Hematopoietic multipotent progenitor cell treated with erythropoietin and hydrocortisone succinate and interleukin-3 and kit ligand, for 15 days (in vitro differentiated cells): ENCODE results near the gene GATA3.
"Not testable (repeated sequence)": the region's sequence is repeated elsewhere in the genome, so short reads cannot be mapped to it uniquely, and the experiment has no call there.

Experiments
- DNase-seq: peaks from one replicate; pipeline ENCODE4 v3.0.0-alpha.2; 2015; ENCODE audit warnings: low spot score

GATA3 gene

DNA sequence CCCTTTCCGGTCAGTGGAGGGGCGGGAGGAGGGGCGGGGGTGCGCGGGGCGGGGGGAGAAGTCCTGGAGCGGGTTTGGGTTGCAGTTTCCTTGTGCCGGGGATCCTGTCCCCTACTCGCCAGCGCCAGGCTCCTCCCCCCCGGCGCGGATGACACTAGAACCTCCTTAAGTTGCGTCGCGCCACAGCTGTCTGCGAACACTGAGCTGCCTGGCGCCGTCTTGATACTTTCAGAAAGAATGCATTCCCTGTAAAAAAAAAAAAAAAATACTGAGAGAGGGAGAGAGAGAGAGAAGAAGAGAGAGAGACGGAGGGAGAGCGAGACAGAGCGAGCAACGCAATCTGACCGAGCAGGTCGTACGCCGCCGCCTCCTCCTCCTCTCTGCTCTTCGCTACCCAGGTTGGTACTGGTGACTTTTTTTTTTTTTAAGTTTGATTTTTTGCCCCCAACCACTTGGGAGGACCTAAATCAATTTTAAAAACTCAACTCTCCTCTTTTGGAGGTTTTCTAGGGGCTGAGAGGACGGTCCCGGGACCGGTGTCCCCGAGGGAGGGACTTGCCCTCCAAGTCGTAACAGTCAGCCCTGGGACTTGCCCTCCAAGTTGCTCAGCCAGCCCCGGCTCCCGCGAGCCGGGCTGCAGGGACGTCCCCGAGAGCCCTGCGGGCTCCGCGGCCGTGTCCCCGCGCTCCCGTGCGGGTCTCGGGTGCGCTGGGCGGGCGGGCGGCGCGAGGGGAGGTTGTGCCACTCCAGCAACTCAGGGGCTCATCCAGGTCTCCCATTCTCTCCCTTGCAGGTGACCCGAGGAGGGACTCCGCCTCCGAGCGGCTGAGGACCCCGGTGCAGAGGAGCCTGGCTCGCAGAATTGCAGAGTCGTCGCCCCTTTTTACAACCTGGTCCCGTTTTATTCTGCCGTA, at the start of gene GATA3:
GATA3 (plus strand) TSS at position 195 of the 914 bp plus-strand sequence. CDS start 968 bp downstream, outside the sequence.
- no peak for DNase-seq

DNA sequence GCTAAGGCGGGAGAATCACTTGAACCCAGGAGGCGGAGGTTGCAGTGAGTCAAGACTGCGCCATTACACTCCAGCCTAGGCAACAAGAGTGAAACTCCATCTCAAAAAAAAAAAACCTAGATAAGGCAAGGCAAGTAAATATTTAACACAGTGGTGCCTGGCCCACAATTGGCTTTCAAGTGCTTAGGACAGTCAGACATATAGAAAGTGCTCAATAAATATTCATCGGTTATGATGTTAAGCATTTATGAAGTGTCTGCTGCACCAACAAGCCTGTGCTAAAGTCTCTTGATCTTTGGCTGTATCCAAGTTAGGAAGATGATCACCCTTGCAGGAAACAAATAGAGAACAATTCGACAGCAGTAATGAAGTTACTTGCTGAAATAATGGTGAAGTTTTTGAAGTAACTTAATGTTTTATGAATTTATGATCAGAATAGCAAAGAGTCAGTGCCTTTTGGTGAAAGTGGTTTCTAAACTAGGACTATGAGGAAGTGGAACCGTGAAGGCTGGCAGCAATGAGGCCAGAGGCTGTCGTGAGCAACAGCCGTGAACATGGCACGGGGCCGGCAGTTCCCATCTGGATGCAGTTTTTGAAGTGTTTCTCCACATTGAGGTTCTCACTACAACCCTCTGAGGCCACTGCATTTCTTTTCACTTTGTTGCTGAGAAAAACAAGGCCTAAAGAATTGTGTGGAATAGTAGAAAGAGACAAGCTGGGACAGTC, 48.1 kb upstream of the GATA3 start:
- DNase-seq, result no peak

DNA sequence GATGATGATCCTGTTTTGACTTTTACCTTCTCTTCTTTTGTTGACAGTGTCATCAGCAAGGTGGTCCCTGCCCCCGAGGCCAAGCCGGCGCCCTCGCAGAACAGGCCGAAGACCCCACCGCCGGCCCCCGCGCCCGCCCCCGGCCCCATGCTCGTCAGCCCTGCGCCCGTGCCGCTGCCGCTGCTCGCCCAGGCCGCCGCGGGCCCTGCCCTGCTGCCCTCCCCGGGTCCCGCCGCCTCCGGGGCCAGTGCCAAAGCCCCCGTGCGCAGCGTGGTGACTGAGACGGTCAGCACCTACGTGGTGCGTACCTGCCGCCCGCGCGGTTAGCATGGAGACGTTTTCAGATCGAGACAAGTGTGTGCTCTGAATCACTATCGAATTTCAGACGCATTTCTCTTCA, 45.5 kb upstream of the GATA3 start:
- no peak for DNase-seq

DNA sequence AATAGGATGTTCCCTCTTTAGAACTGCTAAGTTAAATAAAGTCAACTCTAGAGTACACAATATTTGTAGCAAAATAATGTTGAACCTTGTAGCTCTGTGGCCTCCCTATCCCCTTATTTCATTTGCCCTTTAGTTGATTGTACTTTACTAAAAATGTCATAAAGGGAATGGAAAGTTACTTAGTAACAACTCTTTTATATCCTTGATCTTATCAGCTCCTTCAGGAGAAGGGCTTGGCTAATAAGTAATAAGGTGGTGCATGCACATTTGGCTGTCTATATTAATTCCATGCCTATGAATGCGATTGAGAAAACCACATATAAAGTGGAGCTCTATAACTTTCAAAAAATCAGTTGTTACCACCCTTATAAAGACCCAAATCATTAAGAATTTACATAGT, 41.5 kb upstream of the GATA3 start:
- DNase-seq, result no peak

DNA sequence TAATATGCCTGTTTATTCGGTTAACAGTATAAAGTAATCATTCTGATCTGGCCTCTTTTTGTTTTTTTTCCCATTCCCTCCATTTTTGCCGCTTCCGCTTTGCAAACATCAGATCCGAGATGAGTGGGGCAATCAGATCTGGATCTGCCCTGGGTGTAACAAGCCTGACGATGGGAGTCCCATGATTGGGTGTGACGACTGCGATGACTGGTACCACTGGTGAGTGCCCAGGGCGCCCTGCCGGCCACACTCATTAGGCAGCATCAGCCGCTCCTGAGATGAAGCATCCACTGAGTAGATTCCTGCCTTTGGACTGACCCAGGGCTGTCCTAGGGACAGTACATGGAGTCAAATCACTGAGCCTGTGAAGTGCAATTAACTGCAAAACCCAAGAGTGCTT, 40.9 kb upstream of the GATA3 start:
- no peak for DNase-seq

DNA sequence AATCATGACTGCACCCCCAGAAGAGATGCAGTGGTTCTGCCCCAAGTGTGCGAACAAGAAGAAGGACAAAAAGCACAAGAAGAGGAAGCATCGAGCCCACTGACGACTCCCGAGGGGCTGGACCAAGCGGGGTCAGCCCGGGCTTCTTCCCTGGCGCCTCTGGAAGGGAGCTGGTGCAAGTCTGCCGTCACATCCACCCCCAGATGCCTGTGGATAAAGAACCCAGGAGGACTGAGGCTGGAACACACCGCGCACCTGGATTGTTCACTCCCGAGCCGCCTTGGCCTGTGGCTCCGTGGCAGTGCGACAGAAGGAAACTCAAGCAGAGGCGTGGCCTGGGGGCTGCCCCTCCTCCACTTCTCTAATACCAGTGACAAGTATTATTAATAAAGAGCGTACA, 39.8 kb upstream of the GATA3 start:
- DNase-seq, result no peak

DNA sequence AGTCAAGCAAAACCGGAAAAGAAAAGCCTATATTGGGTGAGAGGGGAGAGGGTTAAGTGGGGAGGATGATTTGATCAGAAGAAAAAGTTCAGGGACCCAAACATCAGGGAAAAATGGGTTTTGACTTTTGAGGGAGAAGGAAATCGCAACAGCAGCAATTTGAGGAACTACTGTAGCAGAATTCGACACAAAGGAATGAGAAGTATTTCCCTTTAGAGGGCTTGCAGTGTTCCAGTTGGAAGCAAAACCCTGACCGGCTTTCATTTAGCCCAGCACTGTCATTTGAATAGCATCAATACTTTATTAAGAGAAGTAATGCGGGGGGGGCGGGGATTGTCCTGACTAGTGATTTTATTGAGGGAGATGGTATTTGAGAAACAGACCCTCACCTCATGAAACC, 37.2 kb upstream of the GATA3 start:
- DNase-seq, result no peak

DNA sequence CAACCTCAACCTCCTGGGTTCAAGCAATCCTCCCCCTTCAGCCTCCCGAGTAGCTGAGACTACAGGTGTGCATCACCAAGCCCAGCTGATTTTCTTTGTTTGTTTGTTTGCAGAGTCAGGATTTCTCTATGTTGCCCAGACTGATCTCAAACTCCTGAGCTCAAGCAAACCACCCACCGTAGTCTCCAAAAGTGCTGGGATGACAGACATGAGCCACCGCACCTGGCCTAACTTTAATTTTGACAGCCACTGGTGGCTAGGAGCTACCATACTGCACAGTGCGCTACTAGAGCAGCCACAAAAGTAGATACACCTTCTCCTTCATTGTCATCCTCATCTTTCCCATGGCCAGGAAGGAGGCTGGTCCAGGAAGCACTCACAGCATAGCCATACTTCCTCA, 31.2 kb upstream of the GATA3 start:
- DNase-seq, result no peak

DNA sequence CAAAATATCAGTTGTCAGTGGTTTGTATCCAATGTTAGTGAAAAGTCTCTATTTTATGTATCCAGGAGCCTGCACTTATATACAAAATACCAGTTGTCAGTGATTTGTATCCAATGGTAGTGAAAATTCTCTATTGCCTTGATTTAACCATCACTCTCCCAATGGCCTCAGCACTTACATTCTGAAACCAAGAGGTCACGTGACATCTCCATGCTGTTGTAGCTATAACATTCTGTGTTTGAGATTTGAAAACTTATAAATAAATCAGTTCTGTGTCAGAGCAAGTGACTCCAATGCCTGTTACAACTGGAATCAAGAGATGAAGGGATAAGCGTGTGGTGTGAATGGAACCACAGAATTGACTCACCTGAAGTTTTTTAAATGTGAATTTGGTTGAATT, 30.6 kb upstream of the GATA3 start:
- no peak for DNase-seq

DNA sequence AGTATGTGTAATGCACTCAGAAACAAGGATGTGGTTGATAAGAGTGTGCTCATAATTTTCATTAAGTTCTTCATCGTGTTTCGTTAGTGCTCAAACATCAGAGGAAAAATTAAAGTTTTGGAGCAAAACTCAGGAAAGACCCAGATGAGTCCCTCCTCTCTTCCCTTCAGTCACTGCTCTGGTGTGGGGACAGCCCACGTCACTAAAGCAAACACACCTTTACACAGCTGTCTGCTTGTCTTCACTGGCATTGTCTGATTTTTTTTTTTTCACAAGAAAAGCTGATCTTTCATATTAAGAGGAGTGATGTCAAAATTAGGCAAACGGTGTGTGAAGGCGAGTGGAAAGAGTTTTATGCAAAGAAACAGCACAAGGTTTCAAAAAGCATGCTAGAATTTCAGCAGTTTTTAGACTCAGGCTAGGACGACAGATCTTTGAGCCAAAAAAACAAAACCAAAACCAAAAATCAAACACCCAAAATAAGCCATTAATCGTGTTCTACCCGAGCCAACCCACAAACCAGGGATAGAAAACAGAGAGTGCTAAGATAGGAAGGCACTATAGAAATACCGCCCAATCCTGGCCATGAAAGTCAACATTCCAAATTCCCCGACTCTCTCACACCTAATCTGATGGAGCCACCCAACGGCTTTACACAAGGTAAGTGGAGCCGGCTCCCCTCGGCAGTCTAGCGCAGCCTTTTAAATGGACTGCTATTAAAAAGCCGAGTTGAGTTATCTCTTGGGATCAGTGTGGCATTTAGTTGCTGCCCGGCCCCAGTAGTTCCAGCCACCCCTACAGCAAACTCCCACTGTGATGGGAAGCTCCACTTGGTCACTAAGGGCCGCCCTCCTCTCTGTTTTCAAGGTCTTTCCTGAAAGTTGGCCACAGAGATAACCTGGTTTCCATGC, 27.9 kb upstream of the GATA3 start:
- no peak for DNase-seq

DNA sequence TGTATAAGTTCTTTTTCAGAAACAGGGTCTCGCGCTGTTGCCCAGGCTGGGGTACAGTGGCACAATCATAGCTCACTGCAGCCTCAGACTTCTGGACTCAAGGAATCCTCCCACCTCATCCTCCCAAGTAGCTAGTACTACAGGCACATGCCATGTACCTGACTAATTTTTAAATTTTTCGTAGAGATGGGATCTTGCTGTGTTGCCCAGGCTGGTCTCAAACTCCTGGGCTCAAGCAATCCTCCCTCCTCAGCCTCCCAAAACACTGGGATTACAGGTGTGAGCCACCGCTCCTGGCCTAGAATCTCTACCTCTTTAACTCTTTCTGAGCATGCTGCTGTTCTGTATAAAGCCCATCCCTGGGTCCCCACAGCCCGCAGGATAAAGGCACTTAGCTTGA, 23.3 kb upstream of the GATA3 start:
- not testable (repeated sequence) for DNase-seq

DNA sequence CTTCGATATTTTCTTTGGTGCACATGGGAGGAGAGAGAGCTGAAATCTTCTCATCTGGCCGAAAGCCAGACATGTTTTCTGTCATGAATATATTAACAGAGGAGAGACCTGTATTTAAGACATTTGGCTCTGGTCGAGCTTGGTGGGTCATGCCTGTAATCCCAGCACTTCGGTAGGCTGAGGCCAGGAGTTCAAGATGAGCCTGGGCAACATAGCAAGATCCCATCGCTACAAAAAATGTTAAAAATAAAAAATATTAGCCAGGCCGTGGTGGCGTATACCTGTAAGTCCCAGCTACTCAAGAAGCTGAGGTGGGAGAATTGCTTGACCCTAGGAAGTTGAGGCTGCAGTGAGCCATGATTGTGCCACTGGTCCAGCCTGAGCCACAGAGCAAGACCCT, 21.9 kb upstream of the GATA3 start:
- no peak for DNase-seq

DNA sequence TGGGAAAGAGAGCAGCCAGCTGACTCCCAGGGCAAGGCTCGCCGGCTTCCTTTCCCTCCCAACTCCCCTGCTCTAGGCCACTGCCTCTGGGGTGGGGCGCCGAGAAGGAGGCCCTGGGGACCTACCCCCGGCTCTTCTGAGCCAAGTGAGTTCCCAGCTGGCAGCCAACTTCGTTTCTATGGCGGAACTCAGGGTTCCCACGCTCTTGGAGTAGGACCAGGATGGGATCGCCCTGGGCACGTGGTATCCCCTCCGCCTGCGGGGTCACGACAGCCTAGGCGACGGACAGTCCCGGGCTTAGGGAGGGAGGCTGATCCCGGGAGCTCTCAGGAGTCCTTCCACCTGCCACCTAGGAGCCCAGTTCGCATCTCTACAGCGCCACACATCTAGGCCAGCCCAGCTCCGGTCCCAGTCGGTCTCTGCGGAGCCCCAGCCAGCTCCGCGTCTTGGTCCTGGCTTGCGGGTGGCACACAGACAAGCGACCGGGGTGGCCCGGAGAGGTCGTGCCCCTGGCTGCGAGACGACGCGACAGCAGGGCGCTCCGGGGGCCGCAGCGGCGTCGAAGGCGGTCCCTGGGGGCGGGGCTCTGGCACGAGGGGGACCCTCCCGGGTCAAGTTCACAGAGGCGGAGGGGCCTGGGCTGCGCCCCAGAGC, 20.5 kb upstream of the GATA3 start:
- DNase-seq, result no peak

DNA sequence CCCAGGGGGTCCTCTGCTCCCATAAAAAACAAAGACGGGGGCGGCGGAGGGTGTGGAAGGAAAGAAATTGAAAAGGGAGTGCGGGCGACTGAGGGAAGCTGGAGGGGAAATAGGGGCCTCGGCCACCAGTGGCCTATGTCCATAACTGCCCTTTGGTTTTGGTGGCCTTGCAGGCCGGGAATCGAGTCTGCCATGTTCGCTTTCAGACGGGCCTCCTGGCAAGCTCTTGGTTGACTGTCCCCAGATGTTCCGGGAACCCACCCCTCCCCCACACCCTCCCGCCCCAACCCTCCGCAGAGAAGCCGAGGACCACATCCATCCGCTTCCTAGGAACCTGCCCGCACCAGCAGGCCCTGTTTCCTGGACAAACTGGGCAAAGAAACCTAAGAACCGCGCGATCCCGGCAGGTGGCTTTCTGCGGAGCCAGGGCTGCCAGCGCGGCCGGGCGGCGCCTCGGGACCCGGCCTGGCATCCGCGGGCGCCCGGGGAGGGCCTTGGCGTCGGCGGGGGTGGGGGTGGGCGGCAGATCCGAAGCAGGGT, 20.0 kb upstream of the GATA3 start:
- no peak for DNase-seq

DNA sequence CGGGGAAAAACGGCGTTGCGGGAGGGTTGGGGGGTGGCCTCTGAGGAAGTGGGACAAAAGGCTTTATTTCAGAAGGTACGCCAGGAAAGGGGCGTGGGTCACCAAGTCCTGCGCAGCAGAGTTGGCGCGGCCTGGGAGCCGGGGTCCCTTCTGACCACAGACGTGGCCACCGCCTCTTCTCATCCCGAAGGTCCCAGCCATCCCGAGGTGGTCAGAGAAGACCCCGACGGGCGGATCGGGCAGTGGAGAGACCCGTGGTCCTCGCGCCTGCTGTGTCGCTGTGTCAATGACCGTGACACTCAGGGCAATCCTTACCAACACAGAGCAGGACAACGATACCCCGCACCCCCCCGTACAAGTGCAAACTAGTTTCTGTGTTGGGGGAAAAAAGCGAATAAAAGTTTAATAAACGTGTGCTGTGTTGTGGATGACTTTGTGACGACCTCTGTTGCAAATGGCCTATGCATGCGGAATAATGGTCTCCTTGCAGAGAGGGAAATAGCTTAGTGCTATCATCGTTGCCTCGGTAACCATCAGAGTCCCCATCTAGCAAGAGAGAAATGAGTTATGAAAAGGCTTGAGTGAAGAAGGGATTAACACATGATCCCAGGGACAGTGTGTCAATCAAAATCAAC, 19.4 kb upstream of the GATA3 start:
- no peak for DNase-seq

DNA sequence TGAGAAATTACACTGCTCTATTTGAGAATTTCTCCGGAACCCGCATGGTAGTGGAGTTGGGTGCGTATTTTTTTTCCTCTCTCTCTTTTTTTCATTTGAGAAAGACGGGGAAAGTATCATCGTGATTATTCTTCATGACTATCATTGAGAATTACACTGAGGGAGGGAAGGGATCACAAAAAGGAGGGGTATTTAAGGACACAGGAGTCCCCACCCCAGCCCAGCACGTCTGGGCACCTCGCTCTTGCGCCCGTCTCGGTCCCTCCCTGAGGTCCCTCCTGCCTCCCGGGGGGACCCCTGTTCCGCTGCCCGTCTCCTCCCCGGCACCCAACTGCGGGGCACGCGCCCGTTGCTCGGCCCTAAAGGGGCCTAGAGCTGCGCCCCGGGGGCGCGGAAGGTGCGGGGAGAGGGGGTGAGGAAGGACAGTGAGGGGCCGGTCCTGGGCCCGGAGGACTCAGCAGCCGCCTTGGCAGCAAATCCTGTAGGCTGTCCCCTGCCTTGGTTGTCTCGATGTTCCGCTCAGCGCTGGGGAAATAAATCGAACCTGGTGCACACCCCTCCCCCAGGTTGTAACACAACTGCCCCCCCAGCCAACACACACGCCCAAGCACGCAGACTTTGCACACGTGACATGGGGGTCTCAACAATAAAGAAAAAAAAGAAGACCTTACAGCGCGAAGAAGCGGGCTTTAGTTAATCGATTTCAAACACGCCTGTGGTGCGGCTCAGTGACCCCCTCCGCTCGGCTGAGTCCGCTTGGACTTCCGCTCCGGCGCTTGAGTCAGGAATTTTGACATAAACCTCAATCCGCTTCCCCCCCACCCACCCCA, 18.6 kb upstream of the GATA3 start:
- DNase-seq, result no peak

DNA sequence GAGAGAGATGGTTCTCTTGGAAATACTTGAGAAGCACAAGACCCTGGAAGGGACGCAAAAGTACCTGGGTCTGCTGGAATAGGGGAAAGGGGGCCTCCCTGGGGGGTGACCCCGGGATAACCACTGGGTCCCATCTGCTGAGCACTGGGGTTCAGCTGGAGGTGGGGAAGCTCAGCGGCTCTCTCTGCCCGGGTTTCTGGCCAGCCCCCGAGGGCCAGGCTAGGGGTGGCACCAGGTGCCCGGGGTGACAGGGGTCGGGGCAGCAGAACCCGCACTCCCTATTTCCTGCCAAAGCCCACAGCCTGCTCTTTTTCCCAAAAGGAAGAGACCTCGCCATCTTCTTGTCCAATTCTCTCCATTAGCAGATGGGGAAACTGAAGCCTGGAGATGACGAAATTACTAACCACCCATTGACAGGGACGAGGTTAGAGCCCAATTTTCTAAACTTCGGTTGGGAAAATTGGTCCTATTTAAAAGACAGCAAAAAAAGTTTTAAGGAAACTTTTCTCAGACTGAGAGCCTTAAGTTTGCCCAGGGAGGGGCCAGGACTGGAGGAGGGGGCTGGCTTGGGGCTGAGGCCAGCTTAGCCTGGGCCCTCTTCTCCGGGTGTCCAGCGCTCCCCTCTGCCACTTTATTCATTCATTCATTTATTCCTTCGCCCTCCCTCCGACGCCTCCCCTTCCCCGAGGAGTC, 17.8 kb upstream of the GATA3 start:
- no peak for DNase-seq

DNA sequence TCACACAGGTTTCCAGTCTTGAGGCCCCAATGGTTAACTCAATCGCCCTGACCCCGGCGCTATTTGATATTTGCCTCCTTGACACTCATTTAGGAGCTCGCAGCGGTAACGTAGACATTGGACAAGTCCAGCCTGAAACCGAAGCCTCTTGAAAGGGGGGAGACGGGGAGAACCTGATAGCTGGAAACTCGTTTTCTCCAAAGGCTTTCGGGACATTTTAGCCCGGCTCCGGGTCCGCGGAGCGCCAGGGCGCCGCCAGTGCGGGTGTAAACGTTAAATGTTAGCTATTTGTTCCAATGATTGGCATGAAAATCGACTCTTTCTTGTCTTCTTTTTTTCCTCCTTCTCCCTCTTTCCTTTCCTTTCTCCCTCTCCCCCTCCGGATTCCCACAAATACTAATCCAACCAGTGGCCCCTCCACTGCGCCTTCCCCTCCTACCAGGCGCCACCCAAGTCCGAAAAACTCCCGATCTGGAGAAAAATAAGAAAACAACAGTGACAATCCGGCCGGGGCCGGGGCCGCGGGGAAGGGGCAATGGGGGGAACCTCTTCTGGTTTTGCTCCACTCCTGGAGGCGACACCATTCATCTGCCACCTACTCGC, 17.2 kb upstream of the GATA3 start:
- DNase-seq, result no peak
